ENCODE results near the gene ANKRD16.

GRCh38 chr10:5860066-5860465 lies 29.6 kb downstream of the ANKRD16 start:
- TF ChIP-seq CTCF (IDR thresholded peaks at IDR 0.05; ENCODE audit: insufficient read depth, low read length) (no peak), GABPA (IDR thresholded peaks at IDR 0.05; ENCODE audit: low read depth) (no peak)

Data from HL-60 (cell line).